ENCODE measurements around the gene SNAI1.

DNA sequence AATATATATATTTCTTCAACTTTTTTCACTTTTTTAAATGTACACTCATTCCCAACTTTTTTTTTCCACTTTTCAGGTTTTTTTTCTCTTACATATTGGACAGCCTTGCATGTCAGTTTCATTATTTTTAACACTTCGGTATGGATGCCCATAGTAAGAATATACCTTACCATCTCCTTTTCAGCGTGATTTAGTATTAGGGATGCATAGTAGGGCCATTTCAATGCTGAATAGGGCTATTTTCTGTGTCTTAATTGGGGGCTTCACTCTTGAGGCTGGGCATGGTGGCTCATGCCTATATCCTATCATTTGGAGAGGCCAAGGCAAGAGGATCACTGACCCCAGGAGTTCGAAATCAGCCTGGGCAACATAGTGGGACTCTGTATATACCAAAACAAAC is 39.8 kb upstream of the SNAI1 start:
- TF ChIP-seq YY1 (IDR thresholded peaks at IDR 0.05; ENCODE audit: low read depth) (no peak), RAD21 (IDR thresholded peaks at IDR 0.05; ENCODE audit: low read depth) (no peak), EP300 (IDR thresholded peaks at IDR 0.05; ENCODE audit: borderline replicate concordance) (no peak), ZBTB7A (IDR thresholded peaks at IDR 0.05; ENCODE audit: low read depth) (no peak), CREB1 (IDR thresholded peaks at IDR 0.05; ENCODE audit: low read depth) (no peak), TEAD4 (IDR thresholded peaks at IDR 0.05) (no peak)
- TF ChIP-seq, protein P1, sequence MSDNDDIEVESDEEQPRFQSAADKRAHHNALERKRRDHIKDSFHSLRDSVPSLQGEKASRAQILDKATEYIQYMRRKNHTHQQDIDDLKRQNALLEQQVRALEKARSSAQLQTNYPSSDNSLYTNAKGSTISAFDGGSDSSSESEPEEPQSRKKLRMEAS (IDR thresholded peaks at IDR 0.05) = no peak
- TF ChIP-seq, protein P2, sequence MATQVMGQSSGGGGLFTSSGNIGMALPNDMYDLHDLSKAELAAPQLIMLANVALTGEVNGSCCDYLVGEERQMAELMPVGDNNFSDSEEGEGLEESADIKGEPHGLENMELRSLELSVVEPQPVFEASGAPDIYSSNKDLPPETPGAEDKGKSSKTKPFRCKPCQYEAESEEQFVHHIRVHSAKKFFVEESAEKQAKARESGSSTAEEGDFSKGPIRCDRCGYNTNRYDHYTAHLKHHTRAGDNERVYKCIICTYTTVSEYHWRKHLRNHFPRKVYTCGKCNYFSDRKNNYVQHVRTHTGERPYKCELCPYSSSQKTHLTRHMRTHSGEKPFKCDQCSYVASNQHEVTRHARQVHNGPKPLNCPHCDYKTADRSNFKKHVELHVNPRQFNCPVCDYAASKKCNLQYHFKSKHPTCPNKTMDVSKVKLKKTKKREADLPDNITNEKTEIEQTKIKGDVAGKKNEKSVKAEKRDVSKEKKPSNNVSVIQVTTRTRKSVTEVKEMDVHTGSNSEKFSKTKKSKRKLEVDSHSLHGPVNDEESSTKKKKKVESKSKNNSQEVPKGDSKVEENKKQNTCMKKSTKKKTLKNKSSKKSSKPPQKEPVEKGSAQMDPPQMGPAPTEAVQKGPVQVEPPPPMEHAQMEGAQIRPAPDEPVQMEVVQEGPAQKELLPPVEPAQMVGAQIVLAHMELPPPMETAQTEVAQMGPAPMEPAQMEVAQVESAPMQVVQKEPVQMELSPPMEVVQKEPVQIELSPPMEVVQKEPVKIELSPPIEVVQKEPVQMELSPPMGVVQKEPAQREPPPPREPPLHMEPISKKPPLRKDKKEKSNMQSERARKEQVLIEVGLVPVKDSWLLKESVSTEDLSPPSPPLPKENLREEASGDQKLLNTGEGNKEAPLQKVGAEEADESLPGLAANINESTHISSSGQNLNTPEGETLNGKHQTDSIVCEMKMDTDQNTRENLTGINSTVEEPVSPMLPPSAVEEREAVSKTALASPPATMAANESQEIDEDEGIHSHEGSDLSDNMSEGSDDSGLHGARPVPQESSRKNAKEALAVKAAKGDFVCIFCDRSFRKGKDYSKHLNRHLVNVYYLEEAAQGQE (IDR thresholded peaks at IDR 0.05; ENCODE audit: low read depth) = no peak
